H9 (cell line): Measurements from ENCODE around the gene AIF1L. TPM values are rescaled to one million over a fixed set of nuclear protein-coding genes. Genes with fewer than 3 reads are reported as not detected.

ENCODE experiments used
- DNase-seq: peaks from one replicate; pipeline ENCODE4 v3.0.0-alpha.2; 2017
- H2AFZ ChIP-seq: one replicate; pipeline ENCODE4 v1.6.1; 2013; ENCODE audit warnings: mild to moderate bottlenecking, low read length, control low read depth, moderate library complexity
- H2AK5ac ChIP-seq: 2 replicates; pipeline ENCODE4 v1.6.1; 2013; ENCODE audit warnings: low read length, control low read depth, mixed read lengths; ENCODE audit not compliant: insufficient read length
- H2BK120ac ChIP-seq: one replicate; pipeline ENCODE4 v1.6.1; 2013; ENCODE audit warnings: low read depth, mild to moderate bottlenecking, low read length, control low read depth, inconsistent platforms; ENCODE audit not compliant: poor library complexity, severe bottlenecking
- H2BK12ac ChIP-seq: 2 replicates; pipeline ENCODE4 v1.6.1; 2013; ENCODE audit warnings: low read length, control low read depth, mixed read lengths, low read depth; ENCODE audit not compliant: insufficient read length
- H2BK15ac ChIP-seq: 2 replicates; pipeline ENCODE4 v1.6.1; 2013; ENCODE audit warnings: low read depth, low read length, control low read depth
- H2BK20ac ChIP-seq: one replicate; pipeline ENCODE4 v1.6.1; 2013; ENCODE audit warnings: low read depth, mild to moderate bottlenecking, low read length, control low read depth, inconsistent platforms; ENCODE audit not compliant: poor library complexity, severe bottlenecking
- H2BK5ac ChIP-seq: 2 replicates; pipeline ENCODE4 v1.6.1; 2013; ENCODE audit warnings: low read length, control low read depth, mixed read lengths; ENCODE audit not compliant: insufficient read length
- H3K14ac ChIP-seq: 2 replicates; pipeline ENCODE4 v1.6.1; 2013; ENCODE audit warnings: low read length, control low read depth; ENCODE audit not compliant: insufficient read depth
- H3K18ac ChIP-seq: 2 replicates; pipeline ENCODE4 v1.6.1; 2013; ENCODE audit warnings: low read depth, mild to moderate bottlenecking, mixed read lengths, low read length, control low read depth; ENCODE audit not compliant: insufficient read length
- H3K23ac ChIP-seq: 2 replicates; pipeline ENCODE4 v1.6.1; 2013; ENCODE audit warnings: low read length, control low read depth, mixed read lengths, low read depth; ENCODE audit not compliant: insufficient read length
- H3K23me2 ChIP-seq: 2 replicates; pipeline ENCODE4 v1.6.1; 2013; ENCODE audit warnings: low read depth, mild to moderate bottlenecking, mixed read lengths, low read length, control low read depth; ENCODE audit not compliant: insufficient read length, poor library complexity, severe bottlenecking
- H3K27ac ChIP-seq: 2 replicates; pipeline ENCODE4 v1.5.1; 2013; ENCODE audit warnings: low read length, control low read depth, mixed read lengths, low read depth; ENCODE audit not compliant: insufficient read length
- H3K27me3 ChIP-seq: 2 replicates; pipeline ENCODE4 v1.6.1; 2013; ENCODE audit warnings: low read length, control low read depth, inconsistent platforms; ENCODE audit not compliant: insufficient read depth
- H3K4ac ChIP-seq: 2 replicates; pipeline ENCODE4 v1.6.1; 2013; ENCODE audit warnings: low read depth, mild to moderate bottlenecking, control low read depth, inconsistent platforms, low read length, moderate library complexity
- H3K4me1 ChIP-seq: 2 replicates; pipeline ENCODE4 v1.6.1; 2013; ENCODE audit warnings: low read length, control low read depth, inconsistent platforms; ENCODE audit not compliant: insufficient read depth
- H3K4me2 ChIP-seq: 2 replicates; pipeline ENCODE4 v1.6.1; 2013; ENCODE audit warnings: low read length, control low read depth, mixed read lengths; ENCODE audit not compliant: insufficient read length, insufficient read depth
- H3K56ac ChIP-seq: 2 replicates; pipeline ENCODE4 v1.6.1; 2013; ENCODE audit warnings: low read depth, mild to moderate bottlenecking, mixed read lengths, low read length, control low read depth; ENCODE audit not compliant: insufficient read length
- H3K79me1 ChIP-seq: 2 replicates; pipeline ENCODE4 v1.6.1; 2013; ENCODE audit warnings: low read depth, mild to moderate bottlenecking, moderate library complexity, low read length, control low read depth, inconsistent platforms; ENCODE audit not compliant: insufficient read depth, poor library complexity, severe bottlenecking
- H3K79me2 ChIP-seq: 2 replicates; pipeline ENCODE4 v1.6.1; 2013; ENCODE audit warnings: low read length, control low read depth, inconsistent platforms; ENCODE audit not compliant: insufficient read depth
- H3K9ac ChIP-seq: 2 replicates; pipeline ENCODE4 v1.6.1; 2013; ENCODE audit warnings: low read length, control low read depth, mixed read lengths; ENCODE audit not compliant: insufficient read length; ENCODE audit errors: extremely low read depth
- H3K9me3 ChIP-seq: one replicate; pipeline ENCODE4 v1.6.1; 2013; ENCODE audit warnings: low read depth, low read length, inconsistent platforms; ENCODE audit not compliant: control insufficient read depth
- H3T11ph ChIP-seq: one replicate; pipeline ENCODE4 v1.6.1; 2013; ENCODE audit warnings: mild to moderate bottlenecking, low read length, control low read depth, inconsistent platforms
- H4K20me1 ChIP-seq: one replicate; pipeline ENCODE4 v1.6.1; 2013; ENCODE audit not compliant: control insufficient read depth, insufficient read length, insufficient read depth
- H4K5ac ChIP-seq: 2 replicates; pipeline ENCODE4 v1.6.1; 2013; ENCODE audit warnings: low read depth, mild to moderate bottlenecking, mixed read lengths, low read length, control low read depth; ENCODE audit not compliant: insufficient read length
- H4K8ac ChIP-seq: replicated peaks from 2 replicates; pipeline ENCODE4 v1.6.1; 2013; ENCODE audit warnings: low read length, control low read depth, mixed read lengths, low read depth; ENCODE audit not compliant: insufficient read length
- H4K91ac ChIP-seq: 2 replicates; pipeline ENCODE4 v1.6.1; 2013; ENCODE audit warnings: low read depth, mild to moderate bottlenecking, moderate library complexity, mixed read lengths, low read length, control low read depth; ENCODE audit not compliant: insufficient read length
- H3K27ac Mint-ChIP-seq, 3 experiments: 2 replicates in 2 of 3; 3 replicates in 1 of 3; pipeline ENCODE4 v1.8.0; 2020 to 2021; ENCODE audit warnings: mixed read lengths in 3 of 3, mild to moderate bottlenecking in 1 of 3, moderate library complexity in 1 of 3
- H3K27me3 Mint-ChIP-seq: 2 replicates; pipeline ENCODE4 v1.8.0; 2021; ENCODE audit warnings: low read depth, mild to moderate bottlenecking, moderate library complexity, mixed read lengths
- H3K36me3 Mint-ChIP-seq, 3 experiments: 2 replicates in 2 of 3; 3 replicates in 1 of 3; pipeline ENCODE4 v1.8.0; 2020 to 2021; ENCODE audit warnings: low read depth in 3 of 3, mixed read lengths in 3 of 3; ENCODE audit not compliant: insufficient read depth in 1 of 3
- H3K4me1 Mint-ChIP-seq, 2 experiments: 2 replicates each; pipeline ENCODE4 v1.8.0; 2020; ENCODE audit warnings: mixed read lengths in 2 of 2
- H3K4me3 Mint-ChIP-seq, 2 experiments: 2 replicates in 1 of 2; 3 replicates in 1 of 2; pipeline ENCODE4 v1.8.0; 2020 to 2021; ENCODE audit warnings: mild to moderate bottlenecking in 2 of 2, mixed read lengths in 2 of 2, moderate library complexity in 1 of 2
- H3K9me3 Mint-ChIP-seq, 2 experiments: 2 replicates in 1 of 2; 3 replicates in 1 of 2; pipeline ENCODE4 v1.8.0; 2020; ENCODE audit warnings: mild to moderate bottlenecking in 2 of 2, mixed read lengths in 2 of 2, moderate library complexity in 1 of 2
- CTCF ChIP-seq: fragments of 200-600 bp; sonication (generic); conservative IDR thresholded peaks from 3 replicates; pipeline ENCODE4 v1.8.0; 2021; ENCODE audit warnings: antibody characterized with exemption, mild to moderate bottlenecking
- WGBS: extraction: QIAGEN DNeasy Blood & Tissue Kit; methylation state at CpG from one replicate; pipeline ENCODE4 v1.1.7; 2013; ENCODE audit warnings: missing lambda C conversion rate, low lambda C conversion rate, mixed read lengths; ENCODE audit not compliant: insufficient read length; ENCODE audit errors: extremely low coverage; 5-methylcytosine and 5-hydroxymethylcytosine counted together
- total RNA-seq: library from RNA; stranded (reverse); gene quantifications from 2 replicates; pipeline ENCODE4 v1.2.1, GENCODE V29; 2021

AIF1L gene
- total RNA-seq, 1 experiment from 2014 or later = 122 TPM

GRCh38 chr9:131162886-131163285 is 66.6 kb downstream of the AIF1L start:
- Histone ChIP-seq H3K4ac (no peak overlapping the region), H2BK20ac (no peak overlapping the region), H4K91ac (no peak overlapping the region), H3K56ac (no peak overlapping the region), H3K79me1 (no peaks in the 10 kb centered on the region), H3K18ac (no peak overlapping the region), H2BK120ac (no peak overlapping the region), H2AK5ac (no peak overlapping the region), H4K20me1 (no peaks in the 10 kb centered on the region), H2BK12ac (no peak overlapping the region), H3K9me3 (no peaks in the 10 kb centered on the region), H3K27me3 (no peaks in the 10 kb centered on the region), H2AFZ (no peak overlapping the region), H3K4me2 (no peak overlapping the region), H3K4me1 (no peaks in the 10 kb centered on the region), H4K5ac (no peak overlapping the region), H3K9ac (no peak overlapping the region), H3T11ph (no peak overlapping the region), H3K23ac (no peak overlapping the region), H3K14ac (no peak overlapping the region), H3K27ac (no peak overlapping the region), H3K79me2 (no peaks in the 10 kb centered on the region), H2BK5ac (no peak overlapping the region), H3K23me2 (no peaks in the 10 kb centered on the region), H2BK15ac (no peak overlapping the region), H4K8ac (no peak overlapping the region)
- Mint-ChIP-seq H3K4me1 (no peaks in the 10 kb centered on the region), H3K4me3 (no peak overlapping the region), H3K27me3 (no peaks in the 10 kb centered on the region), H3K36me3 (peaks cover 10 to 69% (median 37%) of the 10 kb centered on the region in 3 experiments; a peak in 6 of 7 replicates), H3K9me3 (no peaks in the 10 kb centered on the region), H3K27ac (no peak overlapping the region)
- no peak for TF ChIP-seq CTCF
- no peak for DNase-seq
- no CpG with 5 or more reads among the region's 4 CpGs for WGBS
